ENCODE measurements around the gene SPC24.
"Not testable (repeated sequence)": the region's sequence is repeated elsewhere in the genome, so short reads cannot be mapped to it uniquely, and the experiment has no call there.

Gene SPC24

DNA sequence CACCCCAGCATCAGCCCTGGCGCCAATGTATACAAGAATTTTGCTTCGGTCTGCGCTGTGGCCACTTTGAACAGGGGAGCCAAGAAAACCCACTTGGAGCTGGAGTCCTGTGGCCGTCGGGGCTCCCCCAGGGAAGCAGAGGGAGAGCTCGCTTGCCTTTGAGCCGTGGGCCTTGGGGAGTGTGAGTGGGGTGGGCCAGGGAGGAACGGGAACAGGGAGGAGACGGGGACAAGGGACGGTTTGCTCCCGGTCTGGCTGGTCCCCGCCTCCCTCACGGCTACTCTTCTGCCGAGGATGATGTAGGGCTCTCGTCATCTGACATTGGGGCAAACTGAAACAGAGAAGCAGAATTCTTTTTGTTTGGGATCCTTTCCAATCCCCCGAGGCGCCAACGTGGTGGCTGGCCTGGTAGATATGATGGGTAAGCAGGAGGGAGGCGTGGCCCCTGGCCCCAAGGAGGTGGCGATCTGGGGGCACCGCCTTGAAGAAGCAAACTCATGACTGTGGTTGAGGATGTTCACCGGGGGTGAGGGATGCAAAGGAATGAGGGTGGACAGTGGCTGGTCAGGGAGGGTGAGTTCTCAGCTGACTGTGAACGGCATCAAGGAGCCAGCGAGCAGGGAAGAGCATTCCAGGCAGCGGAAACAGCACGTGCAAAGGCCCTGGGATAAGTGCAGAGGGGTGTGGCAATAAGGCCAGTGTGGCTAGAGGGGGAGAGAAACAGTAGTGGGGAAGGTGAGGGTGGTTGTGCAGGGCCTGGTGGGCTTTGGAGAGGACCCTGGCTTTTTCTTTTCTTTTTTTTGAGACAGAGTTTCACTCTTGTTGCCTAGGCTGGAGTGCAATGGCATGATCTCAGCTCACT is 10.9 kb upstream of the SPC24 start:
- no peak for DNase-seq (ENCODE audit: extremely low read depth in 1 of 2, low read depth in 1 of 2)

DNA sequence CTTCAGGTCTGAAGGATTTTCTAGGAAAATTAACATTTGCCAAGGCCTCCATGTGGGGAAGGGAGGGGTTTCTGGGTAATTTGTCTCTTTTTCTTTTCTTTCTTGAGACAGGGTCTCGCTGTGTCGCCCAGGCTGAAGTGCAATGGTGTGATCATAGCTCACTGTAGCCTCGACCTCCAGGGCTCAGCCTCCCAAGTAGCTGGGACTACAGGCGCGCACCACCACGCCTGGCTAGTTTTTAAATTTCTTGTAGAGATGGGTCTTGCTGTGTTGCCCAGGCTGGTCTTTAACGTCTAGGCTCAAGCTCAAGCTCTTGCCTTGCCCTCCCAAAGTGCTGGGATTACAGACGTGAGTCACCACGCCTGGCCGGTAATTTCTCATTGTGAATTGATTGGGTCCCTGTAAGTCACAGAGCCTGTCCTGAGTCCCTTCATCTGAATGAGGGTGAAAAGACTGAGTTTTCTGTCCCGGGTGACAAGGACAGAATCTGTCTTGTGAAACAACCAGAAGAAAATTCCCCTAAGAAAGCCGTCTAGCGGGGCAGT is 10.0 kb upstream of the SPC24 start:
- no peak for DNase-seq (ENCODE audit: extremely low read depth in 1 of 2, low read depth in 1 of 2)

DNA sequence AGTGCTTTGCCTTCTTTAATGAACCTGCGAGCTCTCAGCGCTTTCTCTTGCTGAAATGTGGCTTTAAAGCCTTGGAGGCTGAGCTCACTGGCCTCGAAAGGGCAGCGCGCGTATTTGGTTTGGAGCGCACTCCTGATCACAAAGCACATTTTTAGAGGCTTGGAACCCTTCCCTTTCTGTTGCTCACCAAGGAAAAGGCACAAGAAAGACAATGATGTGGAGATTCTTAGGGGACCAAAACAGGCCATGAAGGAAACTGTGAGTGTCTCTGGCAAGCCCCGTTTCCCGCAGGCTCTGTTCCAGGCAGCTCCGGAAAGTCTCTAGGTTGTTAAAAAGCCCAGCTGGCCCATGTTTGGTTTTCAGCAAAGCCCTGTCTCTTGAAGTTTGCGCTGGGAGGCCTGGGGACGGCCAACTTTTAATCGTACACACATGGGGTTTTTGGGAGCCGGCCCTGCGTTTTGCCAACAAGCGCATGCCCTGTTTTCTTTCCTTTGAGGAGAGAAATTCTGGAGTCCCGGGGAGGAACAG is 9.4 kb upstream of the SPC24 start:
- no peak for DNase-seq (ENCODE audit: extremely low read depth in 1 of 2, low read depth in 1 of 2)

DNA sequence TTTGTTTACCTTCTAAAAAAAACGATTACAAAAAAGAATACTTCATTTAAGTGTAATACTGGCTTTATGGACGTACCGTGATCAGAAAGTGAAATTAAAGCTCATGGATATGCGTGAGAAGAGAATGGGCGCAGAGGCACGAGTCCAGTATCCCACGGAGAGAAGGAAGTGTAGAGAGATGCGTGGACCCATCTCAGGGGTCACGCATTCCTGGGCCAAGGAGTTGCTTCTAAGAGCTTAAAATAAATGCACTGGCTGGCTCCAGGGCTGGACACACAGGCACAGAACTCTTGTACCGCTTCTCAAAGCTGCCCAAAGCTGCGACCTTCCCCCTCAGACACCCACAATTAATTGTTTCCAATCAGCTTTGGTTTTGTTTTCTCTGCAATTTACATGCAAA is 8.7 kb upstream of the SPC24 start:
- DNase-seq (ENCODE audit: extremely low read depth in 1 of 2, low read depth in 1 of 2) = no peak

DNA sequence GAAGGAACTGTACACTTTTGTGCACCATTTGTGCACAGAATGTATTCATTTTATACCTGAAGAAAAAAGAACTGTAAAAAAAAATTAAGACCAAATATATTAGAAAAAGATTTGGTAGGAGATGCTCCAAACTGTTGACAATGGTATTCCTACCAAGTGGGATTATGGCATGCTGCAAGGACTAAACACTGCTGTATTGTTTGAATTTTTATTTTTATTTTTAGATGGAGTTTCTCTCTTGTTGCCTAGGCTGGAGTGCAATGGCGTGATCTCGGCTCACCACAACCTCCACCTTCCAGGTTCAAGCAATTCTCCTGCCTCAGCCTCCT is 4.8 kb upstream of the SPC24 start:
- DNase-seq (ENCODE audit: extremely low read depth in 1 of 2, low read depth in 1 of 2) = not testable (repeated sequence)

- no peak for DNase-seq (ENCODE audit: extremely low read depth in 1 of 2, low read depth in 1 of 2)
These were observed 4.2 kb upstream of the SPC24 start for GRCh38 chr19:11159598-11160439.

GRCh38 chr19:11154683-11155047 is 917 bp downstream of the SPC24 start:
- DNase-seq (ENCODE audit: extremely low read depth in 1 of 2, low read depth in 1 of 2) = no peak

GRCh38 chr19:11152318-11153062 is 3.1 kb downstream of the SPC24 start:
- no peak for DNase-seq (ENCODE audit: extremely low read depth in 1 of 2, low read depth in 1 of 2)

GRCh38 chr19:11151181-11151580 is 4.4 kb downstream of the SPC24 start:
- DNase-seq (ENCODE audit: extremely low read depth in 1 of 2, low read depth in 1 of 2) = no peak

DNA sequence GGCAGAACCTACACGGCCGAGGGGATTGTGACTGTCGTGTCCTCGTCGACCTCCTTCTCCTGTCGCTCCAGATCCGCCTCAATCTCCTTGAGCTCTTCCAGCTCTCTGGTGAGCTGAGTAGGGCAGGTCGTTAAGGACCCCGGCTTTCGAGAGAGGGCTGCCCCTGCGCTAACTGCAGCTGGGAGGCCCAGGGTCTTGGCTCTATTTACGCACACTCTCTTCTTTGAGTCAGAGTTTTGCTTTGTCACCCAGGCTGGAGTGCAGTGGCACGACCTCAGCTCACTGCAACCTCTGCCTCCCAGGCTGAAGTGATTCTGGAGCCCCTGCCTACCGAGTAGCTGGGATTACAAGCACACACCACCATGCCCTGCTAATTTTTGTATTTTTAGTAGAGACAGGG is 7.6 kb downstream of the SPC24 start:
- DNase-seq (ENCODE audit: extremely low read depth in 1 of 2, low read depth in 1 of 2) = no peak

GRCh38 chr19:11145536-11145924 is 10.1 kb downstream of the SPC24 start:
- no peak for DNase-seq (ENCODE audit: extremely low read depth in 1 of 2, low read depth in 1 of 2)

DNA sequence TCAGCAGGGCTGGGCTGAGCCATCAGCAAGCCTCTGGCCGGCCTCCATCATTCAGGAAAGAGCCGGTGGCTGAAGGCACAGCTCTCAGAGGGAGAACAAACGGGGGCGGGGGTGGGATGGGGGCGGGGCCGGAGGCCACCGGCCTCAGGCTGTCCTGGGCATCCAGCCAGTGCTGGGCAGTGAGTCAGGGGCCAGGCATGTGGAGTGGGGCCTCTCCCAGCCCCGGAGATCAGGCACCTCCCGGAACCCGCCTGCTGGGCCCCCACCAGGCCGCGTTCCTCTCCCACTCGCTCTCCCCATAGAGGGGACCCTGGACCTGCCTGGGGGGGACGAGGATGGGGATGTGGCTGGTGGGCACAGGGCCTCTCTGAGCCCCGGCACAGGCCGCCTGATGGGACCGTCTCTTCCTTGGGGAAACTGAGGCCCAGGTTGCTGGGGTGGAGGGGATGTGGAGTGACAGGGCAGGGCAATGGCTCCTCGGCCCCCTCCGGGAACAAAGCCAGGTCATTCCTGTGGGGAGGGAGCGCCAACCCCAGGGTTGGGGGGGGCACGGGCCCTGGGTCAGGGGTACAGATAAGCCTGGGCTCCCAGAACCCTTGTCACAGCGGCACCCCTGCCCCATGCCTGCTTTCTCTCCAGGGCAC is 12.9 kb downstream of the SPC24 start:
- no peak for DNase-seq (ENCODE audit: extremely low read depth in 1 of 2, low read depth in 1 of 2)

- no peak for DNase-seq (ENCODE audit: extremely low read depth in 1 of 2, low read depth in 1 of 2)
These were observed 13.6 kb downstream of the SPC24 start for GRCh38 chr19:11141937-11142527.

DNA sequence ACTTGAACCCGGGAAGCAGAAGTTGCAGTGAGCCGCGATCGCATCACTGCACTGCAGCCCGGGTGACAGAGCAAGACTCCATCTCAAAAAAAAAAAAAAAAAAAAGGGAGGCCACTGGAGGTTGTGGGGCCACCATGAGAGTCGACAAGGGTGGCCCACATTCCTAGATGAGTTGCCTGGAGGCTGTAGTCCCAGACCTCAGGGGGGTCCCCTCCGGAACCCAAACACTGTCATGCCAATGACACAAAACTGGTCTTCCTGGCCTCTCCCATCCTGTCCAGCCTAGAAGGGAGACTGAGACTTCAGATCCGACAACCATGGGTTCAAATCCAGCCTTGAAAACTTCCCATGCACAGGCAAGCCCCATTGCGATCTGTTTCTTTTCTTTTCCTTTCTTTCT is 14.7 kb downstream of the SPC24 start:
- DNase-seq (ENCODE audit: extremely low read depth in 1 of 2, low read depth in 1 of 2) = no peak

GRCh38 chr19:11140023-11140538 is 15.5 kb downstream of the SPC24 start:
- DNase-seq (ENCODE audit: extremely low read depth in 1 of 2, low read depth in 1 of 2) = not testable (repeated sequence)

- no peak for DNase-seq (ENCODE audit: extremely low read depth in 1 of 2, low read depth in 1 of 2)
These were observed 16.8 kb downstream of the SPC24 start for GRCh38 chr19:11138601-11139300.

DNA sequence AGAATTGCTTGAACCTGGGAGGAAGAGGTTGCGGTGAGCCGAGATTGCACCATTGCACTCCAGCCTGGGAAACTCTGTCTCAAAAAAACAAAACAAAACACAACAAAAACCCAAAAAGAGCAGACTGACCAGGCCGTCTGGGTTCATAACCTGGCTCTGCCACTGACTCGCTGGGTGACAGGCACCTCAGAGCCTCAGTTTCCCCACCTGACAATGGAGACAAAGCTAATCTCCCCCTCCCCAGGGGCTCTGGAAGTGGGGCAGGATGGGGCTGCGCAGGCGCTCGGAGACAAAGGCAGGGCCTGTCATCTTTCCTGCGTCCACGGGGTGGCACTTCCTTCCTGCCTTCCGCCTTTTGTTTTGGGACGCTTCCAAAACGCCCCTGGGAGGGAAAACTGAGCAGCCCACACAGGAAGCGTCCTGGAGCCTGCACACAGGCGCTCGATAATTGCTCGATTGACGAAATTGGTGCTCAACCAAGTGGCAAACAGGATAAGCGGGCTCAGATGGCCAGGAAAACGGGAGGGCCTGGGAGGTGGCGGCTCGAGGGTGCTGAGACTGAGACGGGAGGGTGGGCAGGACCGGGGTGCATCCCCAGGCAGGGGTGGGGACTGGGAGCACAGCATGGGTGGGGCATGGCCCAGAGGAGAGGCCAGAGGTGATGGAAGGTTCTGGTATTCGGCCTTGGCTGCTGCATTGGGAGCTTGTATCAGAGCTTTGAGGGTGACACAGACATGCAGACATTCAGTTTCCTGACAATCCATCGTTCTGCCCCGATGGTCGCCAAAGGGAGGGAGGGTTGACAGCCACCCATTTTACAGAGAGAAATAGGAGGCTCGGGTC is 17.8 kb downstream of the SPC24 start:
- peak in 1 of 2 donors; percentile 20 for DNase-seq (ENCODE audit: extremely low read depth in 1 of 2, low read depth in 1 of 2)

GRCh38 chr19:11136400-11137101 is 19.0 kb downstream of the SPC24 start:
- DNase-seq (ENCODE audit: extremely low read depth in 1 of 2, low read depth in 1 of 2) = no peak
